ENCODE data around the gene LCE2D.
"Not testable (repeated sequence)": the region's sequence is repeated elsewhere in the genome, so short reads cannot be mapped to it uniquely, and the experiment has no call there.

Gene LCE2D

GRCh38 chr1:152657677-152658076 lies 5.5 kb upstream of the LCE2D start:
- no peak for TF ChIP-seq CTCF (IDR thresholded peaks at IDR 0.05; ENCODE audit: insufficient read depth, missing control alignments)
- no peak for FAIRE-seq
- DNase-seq (ENCODE audit: insufficient read length, low spot score), result no peak

- FAIRE-seq (no peak), DNase-seq (ENCODE audit: insufficient read length, low spot score) (no peak)
- TF ChIP-seq CTCF (IDR thresholded peaks at IDR 0.05; ENCODE audit: insufficient read depth, missing control alignments), result no peak
These were observed 4.5 kb upstream of the LCE2D start for GRCh38 chr1:152658649-152659048.

GRCh38 chr1:152666171-152666570 lies 3.0 kb downstream of the LCE2D start:
- not testable (repeated sequence) for FAIRE-seq; DNase-seq (ENCODE audit: insufficient read length, low spot score)

GRCh38 chr1:152667648-152668047 lies 4.5 kb downstream of the LCE2D start:
- DNase-seq (ENCODE audit: insufficient read length, low spot score), result no peak
- FAIRE-seq, result no peak
- TF ChIP-seq CTCF (IDR thresholded peaks at IDR 0.05; ENCODE audit: insufficient read depth, missing control alignments), result no peak

- no peak for TF ChIP-seq CTCF (IDR thresholded peaks at IDR 0.05; ENCODE audit: insufficient read depth, missing control alignments)
- no peak for FAIRE-seq
- no peak for DNase-seq (ENCODE audit: insufficient read length, low spot score)
These were observed 9.8 kb downstream of the LCE2D start for GRCh38 chr1:152673016-152673415.

GRCh38 chr1:152674983-152675382 lies 11.8 kb downstream of the LCE2D start, which contains the start of gene LCE2C:
LCE2C (plus strand) TSS chr1:152675279; CDS start chr1:152676016, 737 bp downstream.
- not testable (repeated sequence) for DNase-seq (ENCODE audit: insufficient read length, low spot score); FAIRE-seq

- no peak for DNase-seq (ENCODE audit: insufficient read length, low spot score)
- TF ChIP-seq CTCF (IDR thresholded peaks at IDR 0.05; ENCODE audit: insufficient read depth, missing control alignments), result no peak
- FAIRE-seq, result no peak
These were observed 16.3 kb downstream of the LCE2D start for GRCh38 chr1:152679459-152679858.

- FAIRE-seq (no peak), DNase-seq (ENCODE audit: insufficient read length, low spot score) (no peak)
- TF ChIP-seq CTCF (IDR thresholded peaks at IDR 0.05; ENCODE audit: insufficient read depth, missing control alignments), result no peak
These were observed 18.4 kb downstream of the LCE2D start for GRCh38 chr1:152681616-152682015.
